ENCODE data around the gene NCMAP. TPM values are rescaled to one million over a fixed set of nuclear protein-coding genes. Genes with fewer than 3 reads are reported as not detected.
"Not testable (repeated sequence)": the region's sequence is repeated elsewhere in the genome, so short reads cannot be mapped to it uniquely, and the experiment has no call there.

Gene NCMAP
- total RNA-seq, 8 experiments from 2014 or later: 0.09 to 1.1 (median 0.37) TPM

DNA sequence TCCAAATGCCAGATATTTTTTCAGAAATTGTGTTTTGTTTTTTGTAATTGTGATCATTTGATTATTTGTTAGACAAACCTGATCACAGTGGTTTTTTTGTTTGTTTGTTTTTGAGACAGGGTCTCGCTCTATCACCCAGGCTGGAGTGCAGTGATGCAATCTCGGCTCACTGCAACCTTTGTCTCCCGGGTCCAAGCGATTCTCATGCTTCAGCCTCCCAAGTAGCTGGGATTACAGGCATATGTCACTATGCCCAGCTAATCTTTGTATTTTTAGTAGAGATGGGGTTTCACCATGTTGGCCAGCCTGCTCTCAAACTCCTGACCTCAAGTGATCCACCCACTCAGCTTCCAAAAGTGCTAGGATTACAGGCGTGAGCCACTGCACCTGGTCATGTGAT is 6.7 kb upstream of the NCMAP start:
- WGBS, 10 experiments: 0 to 86% (median 41%) methylated on average over 1 to 5 of the region's 5 CpGs; no CpG with 5 or more reads in 1 of the 10 experiments
- peaks cover 13 to 16% of the 10 kb centered on the region in 2 donors for H3K4me1 ChIP-seq (replicated peaks in 1 of 2)
- not testable (repeated sequence) for H3K27ac ChIP-seq; ATAC-seq (replicated peaks in 6 of 8); H3K4me3 ChIP-seq
- in situ Hi-C loops (cut with MboI; ENCODE audit: low pct_unique_long_range_greater_than_20kb in 2 of 9, low sequenced_read_pairs in 9 of 9, unreplicated experiment in 9 of 9): loop anchor here in 1 of 9 experiments (5.0 kb wide), 1 partner anchor 83 kb away; no protein-coding TSS in a partner anchor

- no peak for ATAC-seq (replicated peaks in 6 of 8)
- WGBS, 10 experiments: 78 to 91% (median 88%) methylated on average over 1 to 12 of the region's 13 CpGs; no CpG with 5 or more reads in 1 of the 10 experiments
- no peak overlapping the region for H3K4me3 ChIP-seq
- H3K4me1 ChIP-seq (replicated peaks in 1 of 2): peaks cover 16 to 21% of the 10 kb centered on the region in 2 donors
- in situ Hi-C loops (cut with MboI; ENCODE audit: low pct_unique_long_range_greater_than_20kb in 2 of 9, low sequenced_read_pairs in 9 of 9, unreplicated experiment in 9 of 9): no loop called here
- peak overlapping the region in 1 of 2 donors; percentile 11 for H3K27ac ChIP-seq
These were observed 4.5 kb upstream of the NCMAP start for GRCh38 chr1:24551290-24551959.

- peak; percentile 39 to 83 (median 75) for ATAC-seq (replicated peaks in 6 of 8)
- in situ Hi-C loops (cut with MboI; ENCODE audit: low pct_unique_long_range_greater_than_20kb in 2 of 9, low sequenced_read_pairs in 9 of 9, unreplicated experiment in 9 of 9): no loop called here
These were observed 3.8 kb upstream of the NCMAP start for GRCh38 chr1:24551960-24552571.

GRCh38 chr1:24553931-24554330 is 2.0 kb upstream of the NCMAP start:
- in situ Hi-C loops (cut with MboI; ENCODE audit: low pct_unique_long_range_greater_than_20kb in 2 of 9, low sequenced_read_pairs in 9 of 9, unreplicated experiment in 9 of 9): no loop called here
- no peak overlapping the region for H3K4me3 ChIP-seq
- peak in 1 of 8 experiments; percentile 23 for ATAC-seq (replicated peaks in 6 of 8)
- peaks cover 16 to 21% of the 10 kb centered on the region in 2 donors for H3K4me1 ChIP-seq (replicated peaks in 1 of 2)
- WGBS, 10 experiments: 43 to 100% (median 69%) methylated on average over 1 to 3 of the region's 3 CpGs; no CpG with 5 or more reads in 5 of the 10 experiments
- H3K27ac ChIP-seq: no peak overlapping the region

More at GRCh38 chr1:24551960-24552571, 3.8 kb upstream of the NCMAP start:
- H3K4me1 ChIP-seq (replicated peaks in 1 of 2): peaks cover 16 to 21% of the 10 kb centered on the region in 2 donors
- WGBS, 10 experiments: 34 to 100% (median 51%) methylated on average over 1 to 7 of the region's 10 CpGs; no CpG with 5 or more reads in 1 of the 10 experiments
- H3K4me3 ChIP-seq: no peak overlapping the region
- H3K27ac ChIP-seq: peak overlapping the region in 1 of 2 donors; percentile 11

- ATAC-seq (replicated peaks in 6 of 8): no peak
- in situ Hi-C loops (cut with MboI; ENCODE audit: low pct_unique_long_range_greater_than_20kb in 2 of 9, low sequenced_read_pairs in 9 of 9, unreplicated experiment in 9 of 9): no loop called here
- H3K4me3 ChIP-seq: no peak overlapping the region
- WGBS, 10 experiments: 40 to 100% (median 87%) methylated on average over 1 to 4 of the region's 4 CpGs; no CpG with 5 or more reads in 3 of the 10 experiments
- peaks cover 12 to 21% of the 10 kb centered on the region in 2 donors for H3K4me1 ChIP-seq (replicated peaks in 1 of 2)
- no peak overlapping the region for H3K27ac ChIP-seq
These were observed 1.2 kb upstream of the NCMAP start for GRCh38 chr1:24554714-24555113.

- Histone ChIP-seq H3K4me1 (replicated peaks in 1 of 2) (peaks cover 12 to 21% of the 10 kb centered on the region in 2 donors), H3K27ac (no peak overlapping the region), H3K4me3 (no peak overlapping the region)
- WGBS, 10 experiments: 31 to 80% (median 64%) methylated on average over 1 to 14 of the region's 19 CpGs; no CpG with 5 or more reads in 4 of the 10 experiments
- ATAC-seq (replicated peaks in 6 of 8): no peak
- in situ Hi-C loops (cut with MboI; ENCODE audit: low pct_unique_long_range_greater_than_20kb in 2 of 9, low sequenced_read_pairs in 9 of 9, unreplicated experiment in 9 of 9): no loop called here
These were observed 518 bp downstream of the NCMAP start for GRCh38 chr1:24556414-24556795.

GRCh38 chr1:24557220-24557619 is 1.3 kb downstream of the NCMAP start:
- WGBS, 10 experiments: 56 to 100% (median 100%) methylated on average over 1 to 5 of the region's 6 CpGs; no CpG with 5 or more reads in 3 of the 10 experiments
- no peak overlapping the region for H3K27ac ChIP-seq
- no peak overlapping the region for H3K4me3 ChIP-seq
- in situ Hi-C loops (cut with MboI; ENCODE audit: low pct_unique_long_range_greater_than_20kb in 2 of 9, low sequenced_read_pairs in 9 of 9, unreplicated experiment in 9 of 9): no loop called here
- peaks cover 5 to 14% of the 10 kb centered on the region in 2 donors for H3K4me1 ChIP-seq (replicated peaks in 1 of 2)
- no peak for ATAC-seq (replicated peaks in 6 of 8)

DNA sequence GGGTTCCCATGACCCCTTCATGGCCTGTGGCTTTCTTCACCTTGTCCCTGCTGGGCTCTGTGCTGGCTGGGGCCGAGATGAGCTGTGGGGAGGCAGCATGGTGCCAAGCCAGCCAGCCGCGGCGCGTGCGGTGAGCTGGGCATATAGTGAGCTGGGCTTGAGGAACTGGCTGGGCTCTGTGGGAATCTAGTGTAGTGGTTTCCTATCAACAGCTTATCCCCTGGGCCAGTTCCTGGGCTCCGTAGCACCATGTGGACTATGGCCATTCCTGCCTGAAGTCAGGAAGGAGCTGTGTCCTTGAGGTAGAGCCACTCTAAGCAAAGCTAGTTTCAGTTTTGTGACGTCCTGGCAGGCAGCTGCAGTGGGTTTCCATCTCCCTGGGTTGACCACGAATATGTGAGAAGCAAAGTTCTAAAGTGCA is 1.8 kb downstream of the NCMAP start:
- Histone ChIP-seq H3K27ac (no peak overlapping the region), H3K4me3 (no peak overlapping the region), H3K4me1 (replicated peaks in 1 of 2) (peaks cover 0 to 9% of the 10 kb centered on the region in 2 donors)
- 58 to 85% (median 78%) methylated on average over 3 to 7 of the region's 9 CpGs; no CpG with 5 or more reads in 6 of the 10 experiments for WGBS, 10 experiments
- no peak for ATAC-seq (replicated peaks in 6 of 8)
- in situ Hi-C loops (cut with MboI; ENCODE audit: low pct_unique_long_range_greater_than_20kb in 2 of 9, low sequenced_read_pairs in 9 of 9, unreplicated experiment in 9 of 9): no loop called here

DNA sequence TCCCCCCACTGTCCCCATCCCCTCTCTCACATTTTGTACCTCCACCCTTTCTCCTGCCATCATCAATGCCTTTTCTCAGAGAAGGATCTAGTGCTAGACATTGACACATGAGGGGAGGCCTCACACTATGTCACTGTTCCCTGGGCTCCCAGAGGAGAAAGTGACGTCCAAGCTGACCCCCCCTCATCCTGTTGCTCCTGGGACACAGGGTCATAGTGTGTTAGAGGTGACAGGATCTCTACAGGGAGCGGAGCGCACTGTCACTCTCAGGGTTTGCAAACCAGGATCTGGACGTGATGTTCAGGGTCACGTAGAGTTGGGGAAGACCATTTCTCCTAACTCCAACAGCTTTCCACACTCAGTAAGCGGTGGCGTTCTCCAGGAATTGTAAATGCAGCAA is 2.6 kb downstream of the NCMAP start:
- peaks cover 0 to 8% of the 10 kb centered on the region in 2 donors for H3K4me1 ChIP-seq (replicated peaks in 1 of 2)
- WGBS, 10 experiments: 64 to 100% (median 85%) methylated on average over 2 to 7 of the region's 7 CpGs; no CpG with 5 or more reads in 1 of the 10 experiments
- in situ Hi-C loops (cut with MboI; ENCODE audit: low pct_unique_long_range_greater_than_20kb in 2 of 9, low sequenced_read_pairs in 9 of 9, unreplicated experiment in 9 of 9): no loop called here
- no peak overlapping the region for H3K27ac ChIP-seq
- ATAC-seq (replicated peaks in 6 of 8): no peak
- no peak overlapping the region for H3K4me3 ChIP-seq

- in situ Hi-C loops (cut with MboI; ENCODE audit: low pct_unique_long_range_greater_than_20kb in 2 of 9, low sequenced_read_pairs in 9 of 9, unreplicated experiment in 9 of 9): no loop called here
- Histone ChIP-seq H3K27ac (no peak overlapping the region), H3K4me3 (no peak overlapping the region), H3K4me1 (replicated peaks in 1 of 2) (peaks cover 0 to 8% of the 10 kb centered on the region in 2 donors)
- ATAC-seq (replicated peaks in 6 of 8): peak in 5 of 8 experiments; percentile 31 to 90 (median 80)
- WGBS, 10 experiments: 7 to 66% (median 58%) methylated on average over 3 to 10 of the region's 12 CpGs; no CpG with 5 or more reads in 4 of the 10 experiments
These were observed 3.3 kb downstream of the NCMAP start for GRCh38 chr1:24558902-24559791.

- peaks cover 0 to 8% of the 10 kb centered on the region in 2 donors for H3K4me1 ChIP-seq (replicated peaks in 1 of 2)
- no peak for ATAC-seq (replicated peaks in 6 of 8)
- no peak overlapping the region for H3K27ac ChIP-seq
- no peak overlapping the region for H3K4me3 ChIP-seq
- in situ Hi-C loops (cut with MboI; ENCODE audit: low pct_unique_long_range_greater_than_20kb in 2 of 9, low sequenced_read_pairs in 9 of 9, unreplicated experiment in 9 of 9): no loop called here
- 0 to 94% (median 79%) methylated on average over 2 to 6 of the region's 6 CpGs; no CpG with 5 or more reads in 3 of the 10 experiments for WGBS, 10 experiments
These were observed 4.5 kb downstream of the NCMAP start for GRCh38 chr1:24560361-24560760.

DNA sequence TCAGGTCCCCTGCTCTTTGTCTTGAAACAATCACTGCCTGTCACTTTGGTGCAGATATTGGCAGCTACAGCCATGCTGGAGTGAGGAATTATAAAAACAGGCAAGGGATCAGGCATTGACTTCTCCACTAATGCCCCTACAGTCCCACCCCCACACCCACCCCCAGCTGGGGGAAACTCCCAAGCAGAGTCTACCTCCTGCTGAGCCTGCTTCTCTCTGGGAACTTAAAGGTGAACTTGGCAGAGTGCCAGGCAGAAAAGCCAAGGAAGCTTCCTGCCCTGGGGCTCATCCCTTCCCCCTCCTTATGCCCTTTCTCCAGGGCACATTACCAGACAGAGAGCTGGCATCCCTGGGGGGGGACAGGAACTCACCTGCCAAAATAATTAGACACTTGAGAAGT is 6.7 kb downstream of the NCMAP start:
- Histone ChIP-seq H3K4me1 (replicated peaks in 1 of 2) (no peaks in the 10 kb centered on the region), H3K4me3 (no peak overlapping the region), H3K27ac (no peak overlapping the region)
- ATAC-seq (replicated peaks in 6 of 8): no peak
- in situ Hi-C loops (cut with MboI; ENCODE audit: low pct_unique_long_range_greater_than_20kb in 2 of 9, low sequenced_read_pairs in 9 of 9, unreplicated experiment in 9 of 9): no loop called here

DNA sequence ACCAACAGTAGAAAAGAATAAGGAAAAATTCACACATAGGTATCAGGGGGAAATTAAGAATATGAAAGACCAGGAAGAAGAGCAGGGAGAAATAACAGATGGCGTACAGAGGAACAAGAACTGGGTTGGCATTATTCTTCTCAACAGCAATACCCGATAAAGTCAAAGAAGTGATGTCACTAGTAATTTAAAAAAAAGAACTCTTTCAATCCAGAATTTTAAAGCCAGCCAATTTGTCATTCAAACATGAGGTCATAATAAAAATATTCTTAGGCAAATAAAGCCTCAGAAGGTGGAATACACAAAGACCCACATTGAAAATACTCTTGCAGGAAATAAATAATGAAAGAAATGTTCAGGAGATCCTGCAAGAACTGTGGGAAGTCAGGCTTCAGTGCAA is 8.8 kb downstream of the NCMAP start:
- WGBS, 10 experiments: 33 to 96% (median 76%) methylated on average over 2 of the region's 2 CpGs
- Histone ChIP-seq H3K27ac (no peak overlapping the region), H3K4me3 (no peak overlapping the region), H3K4me1 (replicated peaks in 1 of 2) (no peaks in the 10 kb centered on the region)
- in situ Hi-C loops (cut with MboI; ENCODE audit: low pct_unique_long_range_greater_than_20kb in 2 of 9, low sequenced_read_pairs in 9 of 9, unreplicated experiment in 9 of 9): no loop called here
- no peak for ATAC-seq (replicated peaks in 6 of 8)
